ENCODE data around the gene DGKB. TPM values are rescaled to one million over a fixed set of nuclear protein-coding genes. Genes with fewer than 3 reads are reported as not detected.

DGKB gene
- total RNA-seq, 1 experiment from 2014 or later, result 0.48 TPM

GRCh38 chr7:14380881-14381280 lies 521.7 kb downstream of the DGKB start:
- Histone ChIP-seq H3F3A (ENCODE audit: insufficient read depth, low read depth) (no peaks in the 10 kb centered on the region), H3K36me3 (ENCODE audit: low read depth) (no peaks in the 10 kb centered on the region), H3K27me3 (ENCODE audit: insufficient read depth, low read depth) (no peaks in the 10 kb centered on the region), H2AFZ (no peak overlapping the region), H3K4me3 (no peak overlapping the region), H3K9me3 (ENCODE audit: insufficient read depth, low read depth) (no peaks in the 10 kb centered on the region), H3K9me2 (ENCODE audit: insufficient read depth) (no peaks in the 10 kb centered on the region), H3K79me2 (ENCODE audit: low read depth) (no peaks in the 10 kb centered on the region), H3K4me1 (replicated peaks; ENCODE audit: insufficient read depth) (no peaks in the 10 kb centered on the region), H4K20me1 (ENCODE audit: insufficient read depth) (no peaks in the 10 kb centered on the region), H3K4me2 (no peak overlapping the region), H3K27ac (no peak overlapping the region)
- CTCF ChIA-PET, result no interaction called here
- intact Hi-C loops (cut with micrococcal nuclease; ENCODE audit: unreplicated experiment), result no loop called here
- BruUV-seq (replicated peaks), result no TSS peak
- TF ChIP-seq CTCF (conservative IDR thresholded peaks at IDR 0.05) (no peak), EZH2 (IDR thresholded peaks at IDR 0.05; ENCODE audit: low read depth) (no peak)
- DNase-seq, result no peak
- POLR2A ChIA-PET (ENCODE audit: unreplicated experiment), result no interaction called here

GRCh38 chr7:14377646-14378266 lies 524.8 kb downstream of the DGKB start:
- no peak overlapping the region for H3K27ac ChIP-seq
- no peaks in the 10 kb centered on the region for H3K36me3 ChIP-seq (ENCODE audit: low read depth)
- H3K4me2 ChIP-seq, result no peak overlapping the region
- H4K20me1 ChIP-seq (ENCODE audit: insufficient read depth), result no peaks in the 10 kb centered on the region
- intact Hi-C loops (cut with micrococcal nuclease; ENCODE audit: unreplicated experiment), result no loop called here
- TF ChIP-seq EZH2 (IDR thresholded peaks at IDR 0.05; ENCODE audit: low read depth) (no peak), CTCF (conservative IDR thresholded peaks at IDR 0.05) (no peak)
- H3K9me2 ChIP-seq (ENCODE audit: insufficient read depth), result no peaks in the 10 kb centered on the region
- BruUV-seq (replicated peaks), result no TSS peak
- no peaks in the 10 kb centered on the region for H3K4me1 ChIP-seq (replicated peaks; ENCODE audit: insufficient read depth)
- no peak for DNase-seq
- no peak overlapping the region for H3K4me3 ChIP-seq
- no peaks in the 10 kb centered on the region for H3K27me3 ChIP-seq (ENCODE audit: insufficient read depth, low read depth)
- POLR2A ChIA-PET (ENCODE audit: unreplicated experiment), result no interaction called here
- 0 out of 2 replicates have a peak overlapping the region, but pooled peaks have one; percentile 20 for H2AFZ ChIP-seq
- CTCF ChIA-PET, result no interaction called here
- H3F3A ChIP-seq (ENCODE audit: insufficient read depth, low read depth), result no peaks in the 10 kb centered on the region
- H3K79me2 ChIP-seq (ENCODE audit: low read depth), result no peaks in the 10 kb centered on the region
- no peaks in the 10 kb centered on the region for H3K9me3 ChIP-seq (ENCODE audit: insufficient read depth, low read depth)

GRCh38 chr7:14376711-14377110 lies 525.8 kb downstream of the DGKB start:
- H3K9me3 ChIP-seq (ENCODE audit: insufficient read depth, low read depth), result no peaks in the 10 kb centered on the region
- H3K36me3 ChIP-seq (ENCODE audit: low read depth), result no peaks in the 10 kb centered on the region
- H3K27ac ChIP-seq, result no peak overlapping the region
- BruUV-seq (replicated peaks), result no TSS peak
- H3K4me2 ChIP-seq, result no peak overlapping the region
- POLR2A ChIA-PET (ENCODE audit: unreplicated experiment), result no interaction called here
- intact Hi-C loops (cut with micrococcal nuclease; ENCODE audit: unreplicated experiment), result no loop called here
- CTCF ChIA-PET, result no interaction called here
- no peak for TF ChIP-seq CTCF (conservative IDR thresholded peaks at IDR 0.05)
- TF ChIP-seq EZH2 (IDR thresholded peaks at IDR 0.05; ENCODE audit: low read depth), result no peak
- H3K4me1 ChIP-seq (replicated peaks; ENCODE audit: insufficient read depth), result no peaks in the 10 kb centered on the region
- no peaks in the 10 kb centered on the region for H4K20me1 ChIP-seq (ENCODE audit: insufficient read depth)
- H3K27me3 ChIP-seq (ENCODE audit: insufficient read depth, low read depth), result no peaks in the 10 kb centered on the region
- H3K9me2 ChIP-seq (ENCODE audit: insufficient read depth), result no peaks in the 10 kb centered on the region
- H3K4me3 ChIP-seq, result no peak overlapping the region
- DNase-seq, result no peak
- no peak overlapping the region for H2AFZ ChIP-seq
- H3K79me2 ChIP-seq (ENCODE audit: low read depth), result no peaks in the 10 kb centered on the region
- no peaks in the 10 kb centered on the region for H3F3A ChIP-seq (ENCODE audit: insufficient read depth, low read depth)

Data from PC-9 (cell line).